WERI-Rb-1 (cell line): ENCODE results near the gene OARD1.

Experiments
- DNase-seq: peaks from one replicate; pipeline ENCODE4 v3.0.0-alpha.2; 2020
- H3K27ac ChIP-seq: fragments of 250-450 bp; sonication (Bioruptor Pico); 2 replicates; pipeline ENCODE4 v1.5.1; 2020; ENCODE audit warnings: mild to moderate bottlenecking, moderate library complexity
- H3K27me3 ChIP-seq: fragments of 250-450 bp; sonication (Bioruptor Pico); 2 replicates; pipeline ENCODE4 v1.5.1; 2021; ENCODE audit warnings: mild to moderate bottlenecking, low read depth, moderate library complexity; ENCODE audit not compliant: insufficient read depth, severe bottlenecking
- H3K36me3 ChIP-seq: fragments of 250-450 bp; sonication (Bioruptor Pico); 2 replicates; pipeline ENCODE4 v1.5.1; 2020; ENCODE audit warnings: mild to moderate bottlenecking, moderate library complexity
- H3K4me3 ChIP-seq: 2 replicates; pipeline ENCODE4 v1.5.1; 2011; ENCODE audit warnings: low read depth, mild to moderate bottlenecking, control low read depth, low read length
- H3K9me3 ChIP-seq: fragments of 250-450 bp; sonication (Bioruptor Pico); 2 replicates; pipeline ENCODE4 v1.5.1; 2021; ENCODE audit warnings: mild to moderate bottlenecking, moderate library complexity; ENCODE audit not compliant: severe bottlenecking
- CTCF ChIP-seq: IDR thresholded peaks from 2 replicates; pipeline ENCODE4 v1.5.1; 2011; ENCODE audit warnings: low read depth, mild to moderate bottlenecking, control low read depth, inconsistent platforms, low read length

Gene OARD1

GRCh38 chr6:41046084-41046483 is 26.1 kb downstream of the OARD1 start:
- Histone ChIP-seq H3K27me3 (no peaks in the 10 kb centered on the region), H3K27ac (no peak overlapping the region), H3K4me3 (no peak overlapping the region), H3K9me3 (no peaks in the 10 kb centered on the region), H3K36me3 (no peaks in the 10 kb centered on the region)
- TF ChIP-seq CTCF, result no peak
- DNase-seq, result no peak

- no peak for DNase-seq
- no peaks in the 10 kb centered on the region for H3K27me3 ChIP-seq
- H3K9me3 ChIP-seq, result no peaks in the 10 kb centered on the region
- no peak overlapping the region for H3K4me3 ChIP-seq
- TF ChIP-seq CTCF, result no peak
- H3K27ac ChIP-seq, result no peak overlapping the region
- no peaks in the 10 kb centered on the region for H3K36me3 ChIP-seq
Measured at GRCh38 chr6:41045664-41046063, 26.5 kb downstream of the OARD1 start.

- H3K27ac ChIP-seq, result no peak overlapping the region
- no peak for TF ChIP-seq CTCF
- H3K4me3 ChIP-seq, result no peak overlapping the region
- H3K36me3 ChIP-seq, result no peaks in the 10 kb centered on the region
- DNase-seq, result no peak
- H3K9me3 ChIP-seq, result no peaks in the 10 kb centered on the region
- H3K27me3 ChIP-seq, result no peaks in the 10 kb centered on the region
Measured at GRCh38 chr6:41043151-41043550, 29.0 kb downstream of the OARD1 start.

GRCh38 chr6:41042226-41043055 is 29.7 kb downstream of the OARD1 start, which contains the start of gene TSPO2:
TSPO2 (plus strand) TSS chr6:41042467; CDS start chr6:41042986, 519 bp downstream.
- TF ChIP-seq CTCF, result no peak
- Histone ChIP-seq H3K27ac (no peak within 1 kb of the TSS), H3K9me3 (no peaks in the 10 kb centered on the region), H3K27me3 (no peaks in the 10 kb centered on the region), H3K4me3 (no peak within 1 kb of the TSS), H3K36me3 (no peaks in the 10 kb centered on the region)
- no peak for DNase-seq

- H3K27ac ChIP-seq, result no peak overlapping the region
- no peak for TF ChIP-seq CTCF
Measured at GRCh38 chr6:41040940-41041536, 31.1 kb downstream of the OARD1 start.

More at GRCh38 chr6:41040940-41041536, 31.1 kb downstream of the OARD1 start:
- Histone ChIP-seq H3K4me3 (no peak overlapping the region), H3K9me3 (no peaks in the 10 kb centered on the region), H3K27me3 (no peaks in the 10 kb centered on the region), H3K36me3 (no peaks in the 10 kb centered on the region)
- no peak for DNase-seq
